Keratinocyte (primary cell): ENCODE data around the gene CDIP1. TPM values are rescaled to one million over a fixed set of nuclear protein-coding genes. Genes with fewer than 3 reads are reported as not detected.

Experiments
- DNase-seq: peaks from one replicate; pipeline ENCODE4 v3.0.0-alpha.2; 2011; ENCODE audit warnings: low read depth, missing footprints, low spot score
- FAIRE-seq: peaks from 2 replicates; lab custom pipeline; 2011; peaks lifted over from hg19 to GRCh38; lab: Jason Lieb, UNC
- H2AFZ ChIP-seq: 2 replicates; pipeline ENCODE4 v1.6.0; 2012; ENCODE audit warnings: low read length, control low read depth, inconsistent platforms; ENCODE audit not compliant: control insufficient read depth
- H3K27ac ChIP-seq: 2 replicates; pipeline ENCODE4 v1.5.1; 2011; ENCODE audit warnings: low read length; ENCODE audit not compliant: control insufficient read depth, insufficient read depth
- H3K27me3 ChIP-seq: 3 replicates; pipeline ENCODE4 v1.6.0; 2011; ENCODE audit warnings: low read length; ENCODE audit not compliant: control insufficient read depth, insufficient read depth; ENCODE audit errors: extremely low read depth
- H3K36me3 ChIP-seq, 2 experiments: 2 replicates in 1 of 2; 3 replicates in 1 of 2; pipeline ENCODE4 v1.5.1; 2011; ENCODE audit warnings: low read length in 2 of 2, mild to moderate bottlenecking in 1 of 2; ENCODE audit not compliant: control insufficient read depth in 2 of 2, insufficient read depth in 2 of 2; ENCODE audit errors: extremely low read depth in 1 of 2
- H3K4me1 ChIP-seq: 3 replicates; pipeline ENCODE4 v1.5.1; 2011; ENCODE audit warnings: low read length; ENCODE audit not compliant: control insufficient read depth, insufficient read depth; ENCODE audit errors: extremely low read depth
- H3K4me2 ChIP-seq: 3 replicates; pipeline ENCODE4 v1.6.0; 2011; ENCODE audit warnings: low read depth, low read length; ENCODE audit not compliant: control insufficient read depth, insufficient read depth; ENCODE audit errors: extremely low read depth
- H3K4me3 ChIP-seq, 3 experiments: fragments of 200-600 bp in 1 of 3; sonication (generic) in 1 of 3; 2 replicates in 2 of 3; 3 replicates in 1 of 3; pipeline ENCODE4 v1.5.1; 2011 to 2016; ENCODE audit warnings: low read length in 3 of 3, mild to moderate bottlenecking in 3 of 3, control low read depth in 2 of 3, inconsistent platforms in 1 of 3, low read depth in 1 of 3, mixed read lengths in 1 of 3, mixed run types in 1 of 3, moderate library complexity in 1 of 3; ENCODE audit not compliant: control insufficient read depth in 2 of 3, insufficient read depth in 2 of 3; ENCODE audit errors: extremely low read depth in 1 of 3
- H3K79me2 ChIP-seq: 2 replicates; pipeline ENCODE4 v1.6.0; 2012; ENCODE audit warnings: low read length; ENCODE audit not compliant: control insufficient read depth, insufficient read depth
- H3K9ac ChIP-seq: 3 replicates; pipeline ENCODE4 v1.6.0; 2011; ENCODE audit warnings: low read length; ENCODE audit not compliant: control insufficient read depth, insufficient read depth; ENCODE audit errors: extremely low read depth
- H3K9me1 ChIP-seq: 3 replicates; pipeline ENCODE4 v1.6.0; 2011; ENCODE audit warnings: low read length; ENCODE audit not compliant: control insufficient read depth, insufficient read depth; ENCODE audit errors: extremely low read depth
- H3K9me3 ChIP-seq: 2 replicates; pipeline ENCODE4 v1.5.1; 2012; ENCODE audit warnings: low read depth, low read length; ENCODE audit not compliant: control insufficient read depth
- H4K20me1 ChIP-seq: 3 replicates; pipeline ENCODE4 v1.6.0; 2011; ENCODE audit warnings: low read length; ENCODE audit not compliant: control insufficient read depth, insufficient read depth; ENCODE audit errors: extremely low read depth
- CTCF ChIP-seq, 3 experiments: IDR thresholded peaks in 1 of 3; conservative IDR thresholded peaks in 1 of 3; optimal IDR thresholded peaks in 1 of 3; 2 replicates in 2 of 3; 3 replicates in 1 of 3; pipeline versions ENCODE3 to v1.5.1; 2011; ENCODE audit warnings: low read length in 3 of 3, mild to moderate bottlenecking in 3 of 3, moderate library complexity in 2 of 3, control low read depth in 1 of 3, inconsistent platforms in 1 of 3; ENCODE audit not compliant: insufficient read depth in 2 of 3; ENCODE audit errors: extremely low read depth in 1 of 3
- EZH2 ChIP-seq: IDR thresholded peaks from one replicate; pipeline ENCODE4 v1.6.1; 2012; ENCODE audit warnings: inconsistent platforms, mild to moderate bottlenecking, low read length, moderate library complexity
- dilution Hi-C: fragments of 300-500 bp; cut with MboI; formaldehyde crosslinking; loops from one replicate; pipeline ENCODE4 v1.7.0; 2020; ENCODE audit warnings: low sequenced_read_pairs; ENCODE audit not compliant: extremely low pct_ligation_motif_present
- polyA plus RNA-seq, 5 experiments: library from polyadenylated mRNA; depleted of rRNA in 3 of 5; stranded (reverse) in 3 of 5; stranded (forward) in 1 of 5; unstranded in 1 of 5; fragments of >200 nt; gene quantifications; 1 replicate in 1 of 5; 2 replicates in 3 of 5; 3 replicates in 1 of 5; pipeline versions ENCODE4 v1.2.1 to v1.2.3, GENCODE V29; 2011 to 2012; ENCODE audit warnings: missing spikeins in 2 of 5, low read depth in 1 of 5, low replicate concordance in 1 of 5

Gene CDIP1
- polyA plus RNA-seq, 1 donor (not counting 4 experiments of a cell fraction or from before 2014, with no cell fraction given), result 19.8 TPM

GRCh38 chr16:4544473-4544872 is 5.9 kb upstream of the CDIP1 start:
- Histone ChIP-seq H3K4me3 (no peak overlapping the region), H3K9ac (no peak overlapping the region), H3K4me2 (no peak overlapping the region), H2AFZ (no peak overlapping the region), H3K9me3 (peaks cover 3% of the 10 kb centered on the region), H3K9me1 (no peaks in the 10 kb centered on the region), H3K27ac (no peak overlapping the region), H3K27me3 (no peaks in the 10 kb centered on the region), H3K4me1 (no peaks in the 10 kb centered on the region), H3K36me3 (no peaks in the 10 kb centered on the region), H3K79me2 (no peaks in the 10 kb centered on the region), H4K20me1 (no peaks in the 10 kb centered on the region)
- no peak for TF ChIP-seq CTCF (optimal IDR thresholded peaks at IDR 0.05 in 1 of 3, IDR thresholded peaks at IDR 0.05 in 1 of 3, conservative IDR thresholded peaks at IDR 0.05 in 1 of 3; ENCODE audit: extremely low read depth in 1 of 3, insufficient read depth in 2 of 3, low read length in 3 of 3)
- TF ChIP-seq EZH2, result no peak
- FAIRE-seq (no peak), DNase-seq (no peak)
- dilution Hi-C loops, result no loop called here

- TF ChIP-seq EZH2 (no peak), CTCF (optimal IDR thresholded peaks at IDR 0.05 in 1 of 3, IDR thresholded peaks at IDR 0.05 in 1 of 3, conservative IDR thresholded peaks at IDR 0.05 in 1 of 3; ENCODE audit: extremely low read depth in 1 of 3, insufficient read depth in 2 of 3, low read length in 3 of 3) (no peak)
- peaks cover 3% of the 10 kb centered on the region for H3K9me3 ChIP-seq
- no peaks in the 10 kb centered on the region for H3K27me3 ChIP-seq
- H3K4me1 ChIP-seq, result peaks cover 17% of the 10 kb centered on the region
- H3K4me3 ChIP-seq, result no peak overlapping the region
- dilution Hi-C loops, result no loop called here
- peaks cover 3 to 6% of the 10 kb centered on the region in 2 experiments for H3K36me3 ChIP-seq
- FAIRE-seq, result no peak
- H2AFZ ChIP-seq, result no peak overlapping the region
- H4K20me1 ChIP-seq, result no peaks in the 10 kb centered on the region
- no peaks in the 10 kb centered on the region for H3K9me1 ChIP-seq
- H3K9ac ChIP-seq, result no peak overlapping the region
- no peak overlapping the region for H3K4me2 ChIP-seq
- peaks cover 28% of the 10 kb centered on the region for H3K79me2 ChIP-seq
- no peak overlapping the region for H3K27ac ChIP-seq
- no peak for DNase-seq
These were observed 1.2 kb upstream of the CDIP1 start for GRCh38 chr16:4539716-4540284.
